EH (cell line): ENCODE results near the gene PTPRN2.
"Not testable (repeated sequence)": the region's sequence is repeated elsewhere in the genome, so short reads cannot be mapped to it uniquely, and the experiment has no call there.

Experiments
- DNase-seq: peaks from one replicate; pipeline ENCODE4 v3.0.0-alpha.2; 2015; ENCODE audit warnings: low read depth

PTPRN2 gene

GRCh38 chr7:157715071-157715937 lies 872.3 kb downstream of the PTPRN2 start:
- DNase-seq, result no peak

- DNase-seq, result no peak
Observed at GRCh38 chr7:157714166-157715070, 873.2 kb downstream of the PTPRN2 start.

- DNase-seq, result no peak
Observed at GRCh38 chr7:157713591-157713990, 874.0 kb downstream of the PTPRN2 start.

GRCh38 chr7:157712666-157713235 lies 874.9 kb downstream of the PTPRN2 start:
- DNase-seq, result no peak

- DNase-seq, result no peak
Observed at GRCh38 chr7:157711353-157711888, 876.2 kb downstream of the PTPRN2 start.

GRCh38 chr7:157710396-157710795 lies 877.2 kb downstream of the PTPRN2 start:
- no peak for DNase-seq

- no peak for DNase-seq
Observed at GRCh38 chr7:157709531-157710251, 877.9 kb downstream of the PTPRN2 start.

- DNase-seq, result no peak
Observed at GRCh38 chr7:157708919-157709295, 878.7 kb downstream of the PTPRN2 start.

GRCh38 chr7:157707983-157708918 lies 879.4 kb downstream of the PTPRN2 start:
- DNase-seq, result no peak

- DNase-seq, result no peak
Observed at GRCh38 chr7:157704365-157704764, 883.3 kb downstream of the PTPRN2 start.

GRCh38 chr7:157703534-157704195 lies 884.0 kb downstream of the PTPRN2 start:
- DNase-seq, result no peak

- no peak for DNase-seq
Observed at GRCh38 chr7:157703131-157703530, 884.5 kb downstream of the PTPRN2 start.

GRCh38 chr7:157702311-157703023 lies 885.2 kb downstream of the PTPRN2 start:
- no peak for DNase-seq

- DNase-seq, result not testable (repeated sequence)
Observed at GRCh38 chr7:157701395-157702180, 886.0 kb downstream of the PTPRN2 start.

GRCh38 chr7:157700231-157701005 lies 887.2 kb downstream of the PTPRN2 start:
- no peak for DNase-seq

- DNase-seq, result no peak
Observed at GRCh38 chr7:157699357-157700013, 888.1 kb downstream of the PTPRN2 start.

GRCh38 chr7:157697287-157697686 lies 890.3 kb downstream of the PTPRN2 start:
- not testable (repeated sequence) for DNase-seq
